Measurements from ENCODE around the gene COL15A1. TPM values are rescaled to one million over a fixed set of nuclear protein-coding genes. Genes with fewer than 3 reads are reported as not detected.

The COL15A1 gene
- total RNA-seq, 1 donor from 2014 or later: 47.2 TPM

DNA sequence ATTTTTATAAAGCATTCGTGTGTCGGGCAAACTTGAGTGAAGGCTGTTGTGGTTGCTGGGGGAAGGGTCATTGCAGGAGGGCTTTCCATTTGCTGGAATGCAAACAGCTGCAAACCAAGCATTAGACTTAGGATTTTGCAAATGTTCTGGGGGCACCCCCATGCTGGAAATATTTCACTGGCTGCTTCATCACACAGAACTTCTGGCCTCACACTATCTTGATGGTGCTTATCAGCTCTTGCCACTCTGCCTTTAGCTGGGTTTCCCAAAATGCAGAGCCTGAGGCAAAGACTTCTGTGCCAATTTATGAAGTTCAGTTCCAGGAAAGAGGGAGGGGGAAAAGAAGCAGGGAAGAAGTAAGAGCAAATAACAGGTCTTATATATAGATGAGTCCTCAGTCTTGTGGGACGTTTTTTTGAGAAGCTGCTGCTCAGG is 8.6 kb upstream of the COL15A1 start:
- intact Hi-C loops (cut with micrococcal nuclease): no loop called here
- DNase-seq (no peak), ATAC-seq (no peak)

GRCh38 chr9:98940276-98940675 is 3.4 kb upstream of the COL15A1 start:
- ATAC-seq: peak; percentile 35
- DNase-seq: no peak
- intact Hi-C loops (cut with micrococcal nuclease): loop anchor here (10.0 kb wide), 1 partner anchor 55 kb away; no protein-coding TSS in a partner anchor

- DNase-seq (no peak), ATAC-seq (no peak)
- intact Hi-C loops (cut with micrococcal nuclease): loop anchor here (10.0 kb wide), 1 partner anchor 57 kb away; no protein-coding TSS in a partner anchor
These were observed 1.7 kb upstream of the COL15A1 start for GRCh38 chr9:98941946-98942523.

DNA sequence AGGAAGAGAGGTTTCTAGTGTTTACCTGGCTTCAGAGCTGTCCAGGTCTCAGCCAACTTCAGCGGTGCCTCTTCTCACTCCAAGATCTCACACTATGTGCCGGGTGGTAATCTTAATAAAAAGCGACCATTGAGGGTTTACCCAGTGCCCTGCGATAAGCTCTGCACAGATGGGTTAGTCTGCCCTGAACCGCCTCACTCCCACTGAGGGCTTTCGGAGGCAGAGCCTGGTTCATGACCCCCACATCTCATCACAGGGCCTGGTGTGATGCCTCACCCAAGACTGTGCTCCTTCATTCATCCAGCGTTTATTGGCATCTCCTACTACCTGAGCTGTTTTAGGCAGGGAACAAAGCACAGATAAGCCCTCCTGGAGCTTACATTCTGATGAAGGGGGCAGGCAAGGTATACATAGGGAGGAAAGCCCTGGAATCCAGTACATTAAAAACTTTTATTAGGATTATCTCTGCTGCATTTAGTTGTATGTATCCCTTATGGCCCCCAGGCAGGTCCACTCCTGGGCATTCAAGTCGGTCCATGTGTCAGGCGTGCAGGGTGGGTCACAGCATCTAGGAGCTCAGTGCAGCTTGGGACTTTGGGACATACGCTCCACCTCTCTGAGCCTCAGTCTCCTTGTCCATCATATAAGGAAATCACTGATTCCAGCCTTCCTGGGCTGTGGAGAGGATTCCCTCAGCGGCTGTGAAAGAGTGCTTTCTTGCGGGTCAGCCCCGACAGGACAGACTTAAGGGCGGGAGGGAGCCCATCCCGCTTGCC is 613 bp upstream of the COL15A1 start:
- DNase-seq (no peak), ATAC-seq (peak; percentile 53)
- intact Hi-C loops (cut with micrococcal nuclease): loop anchor here (10.0 kb wide), 1 partner anchor 58 kb away; no protein-coding TSS in a partner anchor

DNA sequence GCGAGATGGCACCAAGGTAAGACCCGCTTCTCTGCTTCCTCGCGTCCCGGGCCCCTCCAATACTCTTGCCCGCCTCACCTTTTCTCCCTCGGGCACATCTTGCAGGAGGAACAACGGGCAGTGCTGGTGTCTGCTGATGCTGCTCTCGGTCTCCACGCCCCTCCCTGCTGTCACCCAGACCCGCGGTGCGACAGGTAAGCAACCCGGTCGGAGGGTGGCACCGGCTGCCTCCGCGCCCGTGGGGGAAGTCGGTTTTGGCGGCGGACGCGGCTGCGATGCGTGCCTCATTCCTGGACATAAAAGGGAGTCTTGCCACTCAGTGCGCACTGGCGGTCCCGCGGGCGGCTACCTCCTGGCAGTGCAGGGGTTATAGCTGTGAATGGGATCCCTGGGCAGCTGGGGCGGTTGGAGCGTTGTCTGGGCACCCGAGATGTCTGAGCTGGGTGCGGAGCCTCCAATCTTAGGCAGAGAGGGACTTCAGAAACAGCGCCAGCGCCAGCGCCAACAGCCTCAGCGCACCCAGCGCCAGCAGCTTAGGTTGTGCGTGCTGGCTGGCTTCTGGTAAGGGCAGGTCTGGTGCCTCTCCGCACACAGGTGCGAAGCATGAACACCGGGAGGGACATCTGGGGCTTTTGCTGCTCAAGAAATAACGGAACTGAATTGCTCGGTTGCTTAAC is 488 bp downstream of the COL15A1 start:
- DNase-seq: peak; percentile 57
- intact Hi-C loops (cut with micrococcal nuclease): loop anchor here (10.0 kb wide), 1 partner anchor 59 kb away; no protein-coding TSS in a partner anchor
- peak; percentile 61 for ATAC-seq

DNA sequence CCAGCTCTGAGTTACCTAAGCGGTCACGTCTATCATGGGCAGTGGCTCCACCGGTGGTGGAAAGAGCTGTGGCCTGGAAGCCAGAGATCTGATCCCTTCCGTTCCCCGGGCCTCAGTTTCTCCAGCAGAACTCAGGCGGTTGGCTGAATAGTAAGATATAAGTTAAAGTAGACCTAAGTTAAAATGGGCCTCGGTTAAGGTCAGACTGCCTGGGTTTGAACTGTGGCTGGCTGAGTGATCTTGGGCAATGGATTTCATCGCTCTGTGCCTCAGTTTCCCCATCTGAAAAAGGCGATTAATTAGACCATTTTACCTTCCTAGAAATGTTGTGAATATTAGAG is 997 bp downstream of the COL15A1 start:
- DNase-seq: no peak
- intact Hi-C loops (cut with micrococcal nuclease): loop anchor here (10.0 kb wide), 1 partner anchor 60 kb away; no protein-coding TSS in a partner anchor
- ATAC-seq: peak; percentile 6

GRCh38 chr9:98949565-98949964 is 5.9 kb downstream of the COL15A1 start:
- ATAC-seq (no peak), DNase-seq (no peak)
- intact Hi-C loops (cut with micrococcal nuclease): loop anchor here (10.0 kb wide), 1 partner anchor 65 kb away; no protein-coding TSS in a partner anchor

GRCh38 chr9:98950262-98950661 is 6.6 kb downstream of the COL15A1 start:
- ATAC-seq: no peak

GRCh38 chr9:98951967-98952366 is 8.3 kb downstream of the COL15A1 start:
- intact Hi-C loops (cut with micrococcal nuclease): no loop called here
- ATAC-seq (no peak), DNase-seq (no peak)

More at GRCh38 chr9:98950262-98950661, 6.6 kb downstream of the COL15A1 start:
- intact Hi-C loops (cut with micrococcal nuclease): no loop called here
- no peak for DNase-seq

GRCh38 chr9:98953581-98954243 is 10.0 kb downstream of the COL15A1 start:
- intact Hi-C loops (cut with micrococcal nuclease): no loop called here
- ATAC-seq: peak; percentile 20
- DNase-seq: no peak

DNA sequence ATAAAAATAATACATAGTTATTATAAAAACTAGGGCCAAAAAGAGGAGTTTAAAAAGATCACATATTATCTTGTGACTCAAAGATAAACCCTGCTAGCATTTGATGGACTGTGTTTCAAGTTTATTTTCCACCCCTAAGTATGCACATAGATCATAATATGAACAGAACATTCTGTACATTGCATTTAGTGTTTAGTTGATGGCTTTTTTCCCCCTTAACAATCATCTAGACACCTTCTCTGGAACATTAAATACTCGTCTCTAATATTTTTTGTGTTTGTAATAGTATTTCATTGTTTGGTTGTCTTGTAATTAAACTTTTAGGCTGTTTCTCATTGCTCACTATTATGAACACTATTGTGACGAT is 10.5 kb downstream of the COL15A1 start:
- intact Hi-C loops (cut with micrococcal nuclease): no loop called here
- no peak for ATAC-seq

GRCh38 chr9:98955259-98955658 is 11.6 kb downstream of the COL15A1 start:
- intact Hi-C loops (cut with micrococcal nuclease): no loop called here
- ATAC-seq (no peak), DNase-seq (no peak)

More for the DNA sequence above, 10.5 kb downstream of the COL15A1 start:
- DNase-seq: no peak

DNA sequence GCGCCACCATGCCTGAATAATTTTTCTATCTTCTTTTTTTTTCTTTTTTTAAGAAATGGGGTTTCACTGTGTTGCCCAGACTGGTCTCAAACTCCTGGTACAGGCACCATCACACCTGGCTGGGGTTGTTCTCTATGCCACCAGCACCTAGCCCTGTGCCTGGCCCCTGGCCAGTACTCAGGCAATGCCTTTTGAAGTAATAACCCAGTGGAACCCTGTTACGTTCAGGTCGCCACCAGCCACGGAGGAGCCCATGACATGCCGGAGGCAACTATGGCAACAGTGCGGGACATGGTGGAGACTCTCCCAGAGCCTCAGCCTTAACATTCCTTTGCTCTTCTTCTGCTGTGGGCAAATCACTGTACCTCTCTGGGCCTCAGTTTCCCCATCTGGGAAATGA is 14.1 kb downstream of the COL15A1 start:
- intact Hi-C loops (cut with micrococcal nuclease): no loop called here
- ATAC-seq: no peak
- DNase-seq: no peak

DNA sequence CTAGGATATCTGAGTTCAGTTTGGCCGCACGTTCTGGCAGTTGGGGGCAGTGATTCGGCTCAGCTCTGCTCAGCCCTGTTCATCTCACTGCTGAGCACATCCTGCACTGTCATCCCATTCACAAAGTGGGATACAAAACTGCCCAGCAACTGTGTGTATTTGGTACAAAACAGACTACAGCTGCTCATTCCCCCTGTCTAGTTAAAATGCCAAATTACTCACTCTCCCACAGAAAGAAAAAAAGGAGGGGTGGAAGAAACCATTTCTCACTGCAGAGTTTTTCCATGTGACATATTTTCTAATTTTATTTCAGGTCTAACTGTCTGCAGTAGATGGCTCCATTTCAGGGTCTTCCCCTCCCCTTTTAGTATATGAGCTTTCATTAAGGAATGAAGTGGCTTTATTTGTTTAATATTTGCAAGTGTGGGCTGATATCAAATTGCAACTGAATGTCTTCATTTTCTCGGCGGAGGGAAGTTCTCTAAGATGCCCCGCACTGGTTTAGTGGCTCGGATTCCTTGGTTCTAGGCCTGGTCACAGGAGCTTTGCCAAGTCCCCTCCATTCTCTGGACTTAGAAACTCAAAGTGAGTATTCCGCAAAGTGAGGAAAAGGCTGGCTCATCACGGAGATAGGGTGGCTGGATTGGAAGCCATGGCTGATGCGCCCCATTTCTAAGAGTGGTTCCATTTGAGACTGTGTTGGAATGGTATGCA is 14.7 kb downstream of the COL15A1 start:
- peak; percentile 79 for ATAC-seq
- no peak for DNase-seq
- intact Hi-C loops (cut with micrococcal nuclease): no loop called here

GRCh38 chr9:98960409-98960808 is 16.7 kb downstream of the COL15A1 start:
- intact Hi-C loops (cut with micrococcal nuclease): no loop called here

GRCh38 chr9:98961513-98962180 is 17.9 kb downstream of the COL15A1 start:
- DNase-seq (no peak), ATAC-seq (peak; percentile 12)
- intact Hi-C loops (cut with micrococcal nuclease): no loop called here

More at GRCh38 chr9:98960409-98960808, 16.7 kb downstream of the COL15A1 start:
- DNase-seq (no peak), ATAC-seq (no peak)

- peak; percentile 64 for ATAC-seq
- intact Hi-C loops (cut with micrococcal nuclease): no loop called here
These were observed 18.5 kb downstream of the COL15A1 start for GRCh38 chr9:98962181-98962560.

DNA sequence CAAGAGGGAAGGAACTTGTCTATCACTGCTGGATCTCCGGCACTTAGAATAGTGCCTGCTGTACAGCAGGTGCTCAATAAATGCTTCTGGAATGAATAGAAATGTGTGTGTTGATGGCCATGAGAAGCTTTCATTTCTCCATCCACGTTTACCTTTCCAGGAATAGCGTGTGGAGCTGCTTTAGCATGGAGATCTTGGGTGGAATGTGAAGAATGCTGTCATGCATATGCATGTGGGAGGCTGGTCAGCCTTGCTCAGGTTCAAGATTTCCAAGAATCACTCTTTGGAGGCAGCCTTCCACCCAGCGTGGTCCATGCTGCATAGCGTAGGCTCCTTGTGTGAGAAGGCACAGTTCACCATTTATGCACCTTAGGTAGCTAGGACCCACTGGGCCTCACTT is 19.2 kb downstream of the COL15A1 start:
- intact Hi-C loops (cut with micrococcal nuclease): no loop called here
- ATAC-seq (no peak), DNase-seq (no peak)

More at GRCh38 chr9:98962181-98962560, 18.5 kb downstream of the COL15A1 start:
- no peak for DNase-seq

Data from left ventricle myocardium superior (tissue), 1 donor.